GM18867 (cell line): Measurements from ENCODE around the gene STK26.
A peak's percentile ranks its signal among the peaks of the same experiment; 100 is the strongest.
"Not testable (repeated sequence)": the region's sequence is repeated elsewhere in the genome, so short reads cannot be mapped to it uniquely, and the experiment has no call there.

ENCODE experiments used
- ATAC-seq: cut with Tn5 transposase; IDR thresholded peaks from one replicate; pipeline ENCODE4 v1.9.1; 2021; ENCODE audit warnings: mild to moderate bottlenecking, moderate library complexity; ENCODE audit not compliant: unreplicated experiment

STK26 gene

GRCh38 chrX:132092439-132093065 is 69.5 kb downstream of the STK26 start:
- ATAC-seq = peak; percentile 97

- no peak for ATAC-seq
These were observed 70.2 kb downstream of the STK26 start for GRCh38 chrX:132093239-132093860.

GRCh38 chrX:132094164-132094563 is 71.1 kb downstream of the STK26 start:
- no peak for ATAC-seq

- not testable (repeated sequence) for ATAC-seq
These were observed 75.6 kb downstream of the STK26 start for GRCh38 chrX:132098704-132099103.

GRCh38 chrX:132101206-132101605 is 78.1 kb downstream of the STK26 start:
- no peak for ATAC-seq

GRCh38 chrX:132101799-132102198 is 78.7 kb downstream of the STK26 start:
- ATAC-seq = no peak

GRCh38 chrX:132107291-132107690 is 84.2 kb downstream of the STK26 start:
- ATAC-seq = no peak

- ATAC-seq = no peak
These were observed 91.5 kb downstream of the STK26 start for GRCh38 chrX:132114607-132115006.

- no peak for ATAC-seq
These were observed 92.7 kb downstream of the STK26 start for GRCh38 chrX:132115792-132116191.

- no peak for ATAC-seq
These were observed 95.3 kb downstream of the STK26 start for GRCh38 chrX:132118358-132118757.

- no peak for ATAC-seq
These were observed 96.2 kb downstream of the STK26 start for GRCh38 chrX:132119283-132119682.

GRCh38 chrX:132119821-132120515 is 96.9 kb downstream of the STK26 start:
- no peak for ATAC-seq

- no peak for ATAC-seq
These were observed 97.8 kb downstream of the STK26 start for GRCh38 chrX:132120913-132121312.
